Measurements from ENCODE around the gene TNFRSF19. TPM values are rescaled to one million over a fixed set of nuclear protein-coding genes. Genes with fewer than 3 reads are reported as not detected.

The TNFRSF19 gene
- total and polyA plus RNA-seq, 4 donors = 0.27 to 2.8 (median 0.91) TPM

DNA sequence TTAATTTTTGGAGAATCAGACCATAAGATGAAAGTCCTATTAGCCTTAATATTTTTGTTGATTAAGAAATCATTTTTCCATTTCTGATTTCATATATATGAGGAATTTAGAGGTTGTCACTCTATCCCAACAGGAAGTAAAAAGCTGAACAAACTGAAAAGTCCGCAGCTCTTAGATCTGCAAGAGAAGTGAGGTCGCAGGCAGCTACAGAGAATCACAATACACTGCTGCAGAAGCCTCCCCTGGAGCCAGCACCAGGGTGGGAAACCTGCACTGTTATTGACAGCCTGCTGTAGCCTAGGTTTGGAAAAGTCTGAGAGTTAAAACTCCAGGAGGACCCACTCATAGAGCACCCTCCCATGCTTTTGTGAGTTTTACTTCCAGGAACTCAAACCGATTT is 29.9 kb downstream of the TNFRSF19 start:
- H3K9ac ChIP-seq (ENCODE audit: low read depth in 1 of 2, low read length in 2 of 2) = no peak overlapping the region
- 74% methylated on average over 3 of the region's 3 CpGs for WGBS

More for the DNA sequence above, 29.9 kb downstream of the TNFRSF19 start:
- no peak overlapping the region for H3K4me3 ChIP-seq (ENCODE audit: low read depth in 1 of 3, low read length in 3 of 3)
- H3K36me3 ChIP-seq (ENCODE audit: control insufficient read depth in 4 of 4, insufficient read depth in 3 of 4, low read depth in 1 of 4, low read length in 3 of 4) = no peaks in the 10 kb centered on the region
- H3K9me3 ChIP-seq (ENCODE audit: control insufficient read depth in 4 of 4, low read length in 3 of 4) = no peaks in the 10 kb centered on the region
- TF ChIP-seq RXRA (IDR thresholded peaks at IDR 0.05) = no peak
- TF ChIP-seq, protein P1, sequence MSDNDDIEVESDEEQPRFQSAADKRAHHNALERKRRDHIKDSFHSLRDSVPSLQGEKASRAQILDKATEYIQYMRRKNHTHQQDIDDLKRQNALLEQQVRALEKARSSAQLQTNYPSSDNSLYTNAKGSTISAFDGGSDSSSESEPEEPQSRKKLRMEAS (IDR thresholded peaks at IDR 0.05) = no peak
- TF ChIP-seq HNF4A (conservative IDR thresholded peaks at IDR 0.05) = no peak
- TF ChIP-seq RAD21 (IDR thresholded peaks at IDR 0.05) = no peak
- TF ChIP-seq, protein P2, sequence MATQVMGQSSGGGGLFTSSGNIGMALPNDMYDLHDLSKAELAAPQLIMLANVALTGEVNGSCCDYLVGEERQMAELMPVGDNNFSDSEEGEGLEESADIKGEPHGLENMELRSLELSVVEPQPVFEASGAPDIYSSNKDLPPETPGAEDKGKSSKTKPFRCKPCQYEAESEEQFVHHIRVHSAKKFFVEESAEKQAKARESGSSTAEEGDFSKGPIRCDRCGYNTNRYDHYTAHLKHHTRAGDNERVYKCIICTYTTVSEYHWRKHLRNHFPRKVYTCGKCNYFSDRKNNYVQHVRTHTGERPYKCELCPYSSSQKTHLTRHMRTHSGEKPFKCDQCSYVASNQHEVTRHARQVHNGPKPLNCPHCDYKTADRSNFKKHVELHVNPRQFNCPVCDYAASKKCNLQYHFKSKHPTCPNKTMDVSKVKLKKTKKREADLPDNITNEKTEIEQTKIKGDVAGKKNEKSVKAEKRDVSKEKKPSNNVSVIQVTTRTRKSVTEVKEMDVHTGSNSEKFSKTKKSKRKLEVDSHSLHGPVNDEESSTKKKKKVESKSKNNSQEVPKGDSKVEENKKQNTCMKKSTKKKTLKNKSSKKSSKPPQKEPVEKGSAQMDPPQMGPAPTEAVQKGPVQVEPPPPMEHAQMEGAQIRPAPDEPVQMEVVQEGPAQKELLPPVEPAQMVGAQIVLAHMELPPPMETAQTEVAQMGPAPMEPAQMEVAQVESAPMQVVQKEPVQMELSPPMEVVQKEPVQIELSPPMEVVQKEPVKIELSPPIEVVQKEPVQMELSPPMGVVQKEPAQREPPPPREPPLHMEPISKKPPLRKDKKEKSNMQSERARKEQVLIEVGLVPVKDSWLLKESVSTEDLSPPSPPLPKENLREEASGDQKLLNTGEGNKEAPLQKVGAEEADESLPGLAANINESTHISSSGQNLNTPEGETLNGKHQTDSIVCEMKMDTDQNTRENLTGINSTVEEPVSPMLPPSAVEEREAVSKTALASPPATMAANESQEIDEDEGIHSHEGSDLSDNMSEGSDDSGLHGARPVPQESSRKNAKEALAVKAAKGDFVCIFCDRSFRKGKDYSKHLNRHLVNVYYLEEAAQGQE (IDR thresholded peaks at IDR 0.05) = no peak
- no peak for TF ChIP-seq YY1 (IDR thresholded peaks at IDR 0.05)
- TF ChIP-seq EGR1 (IDR thresholded peaks at IDR 0.05; ENCODE audit: low read depth in 2 of 2) = no peak
- no peak for TF ChIP-seq NR2F2 (IDR thresholded peaks at IDR 0.05)
- TF ChIP-seq GABPA (IDR thresholded peaks at IDR 0.05 in 1 of 2, conservative IDR thresholded peaks at IDR 0.05 in 1 of 2) = no peak
- no peak for TF ChIP-seq HNF4G (IDR thresholded peaks at IDR 0.05)
- TF ChIP-seq SP1 (IDR thresholded peaks at IDR 0.05) = no peak
- TF ChIP-seq JUND (IDR thresholded peaks at IDR 0.05) = no peak
- no peak for TF ChIP-seq TAF1 (conservative IDR thresholded peaks at IDR 0.05)
- TF ChIP-seq, protein P3, sequence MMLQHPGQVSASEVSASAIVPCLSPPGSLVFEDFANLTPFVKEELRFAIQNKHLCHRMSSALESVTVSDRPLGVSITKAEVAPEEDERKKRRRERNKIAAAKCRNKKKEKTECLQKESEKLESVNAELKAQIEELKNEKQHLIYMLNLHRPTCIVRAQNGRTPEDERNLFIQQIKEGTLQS (IDR thresholded peaks at IDR 0.05) = no peak
- no peak for TF ChIP-seq FOXA2 (IDR thresholded peaks at IDR 0.05)
- no peak for TF ChIP-seq FOXA1 (IDR thresholded peaks at IDR 0.05)
- no peak for TF ChIP-seq CTCF (IDR thresholded peaks at IDR 0.05; ENCODE audit: low read depth, low read length, missing input control)
- TF ChIP-seq, protein P4, sequence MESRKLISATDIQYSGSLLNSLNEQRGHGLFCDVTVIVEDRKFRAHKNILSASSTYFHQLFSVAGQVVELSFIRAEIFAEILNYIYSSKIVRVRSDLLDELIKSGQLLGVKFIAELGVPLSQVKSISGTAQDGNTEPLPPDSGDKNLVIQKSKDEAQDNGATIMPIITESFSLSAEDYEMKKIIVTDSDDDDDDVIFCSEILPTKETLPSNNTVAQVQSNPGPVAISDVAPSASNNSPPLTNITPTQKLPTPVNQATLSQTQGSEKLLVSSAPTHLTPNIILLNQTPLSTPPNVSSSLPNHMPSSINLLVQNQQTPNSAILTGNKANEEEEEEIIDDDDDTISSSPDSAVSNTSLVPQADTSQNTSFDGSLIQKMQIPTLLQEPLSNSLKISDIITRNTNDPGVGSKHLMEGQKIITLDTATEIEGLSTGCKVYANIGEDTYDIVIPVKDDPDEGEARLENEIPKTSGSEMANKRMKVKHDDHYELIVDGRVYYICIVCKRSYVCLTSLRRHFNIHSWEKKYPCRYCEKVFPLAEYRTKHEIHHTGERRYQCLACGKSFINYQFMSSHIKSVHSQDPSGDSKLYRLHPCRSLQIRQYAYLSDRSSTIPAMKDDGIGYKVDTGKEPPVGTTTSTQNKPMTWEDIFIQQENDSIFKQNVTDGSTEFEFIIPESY (IDR thresholded peaks at IDR 0.05) = no peak
- H3K27ac ChIP-seq (ENCODE audit: low read depth in 1 of 2, low read length in 2 of 2) = no peak overlapping the region
- no peaks in the 10 kb centered on the region for H3K4me1 ChIP-seq (ENCODE audit: control insufficient read depth in 4 of 4, insufficient read depth in 4 of 4, low read length in 3 of 4)
- no peaks in the 10 kb centered on the region for H3K27me3 ChIP-seq (ENCODE audit: control insufficient read depth in 4 of 4, insufficient read depth in 4 of 4, low read length in 3 of 4)
- DNase-seq (ENCODE audit: low spot score) = no peak

All from liver (tissue), 9 donors.